Stomach smooth muscle (tissue), 2 donors: ENCODE results near the gene ADH5.
"Not testable (repeated sequence)": the region's sequence is repeated elsewhere in the genome, so short reads cannot be mapped to it uniquely, and the experiment has no call there.

Source experiments
- H3K27ac ChIP-seq: one replicate; pipeline ENCODE4 v1.7.0; 2013; ENCODE audit warnings: mild to moderate bottlenecking, low read length, inconsistent platforms
- H3K27me3 ChIP-seq, 2 donors: one replicate each; pipeline ENCODE4 v1.7.0; 2013; ENCODE audit warnings: low read length in 2 of 2; ENCODE audit not compliant: insufficient read depth in 2 of 2, control insufficient read depth in 1 of 2
- H3K36me3 ChIP-seq, 2 donors: one replicate each; pipeline ENCODE4 v1.7.0; 2013; ENCODE audit warnings: low read length in 2 of 2; ENCODE audit not compliant: control insufficient read depth in 2 of 2, insufficient read depth in 2 of 2
- H3K4me1 ChIP-seq: one replicate; pipeline ENCODE4 v1.7.0; 2013; ENCODE audit warnings: low read length; ENCODE audit not compliant: control insufficient read depth, insufficient read depth
- H3K4me3 ChIP-seq, 2 donors: one replicate each; pipeline ENCODE4 v1.7.0; 2013; ENCODE audit warnings: low read length in 2 of 2
- H3K9ac ChIP-seq, 2 donors: one replicate each; pipeline ENCODE4 v1.7.0; 2013; ENCODE audit warnings: low read length in 2 of 2, mild to moderate bottlenecking in 1 of 2
- H3K9me3 ChIP-seq, 2 donors: one replicate each; pipeline ENCODE4 v1.7.0; 2013; ENCODE audit warnings: low read length in 2 of 2; ENCODE audit not compliant: control insufficient read depth in 2 of 2
- donor health status: healthy.
- donor health status: Pancreatic carcinoma.

ADH5 gene

DNA sequence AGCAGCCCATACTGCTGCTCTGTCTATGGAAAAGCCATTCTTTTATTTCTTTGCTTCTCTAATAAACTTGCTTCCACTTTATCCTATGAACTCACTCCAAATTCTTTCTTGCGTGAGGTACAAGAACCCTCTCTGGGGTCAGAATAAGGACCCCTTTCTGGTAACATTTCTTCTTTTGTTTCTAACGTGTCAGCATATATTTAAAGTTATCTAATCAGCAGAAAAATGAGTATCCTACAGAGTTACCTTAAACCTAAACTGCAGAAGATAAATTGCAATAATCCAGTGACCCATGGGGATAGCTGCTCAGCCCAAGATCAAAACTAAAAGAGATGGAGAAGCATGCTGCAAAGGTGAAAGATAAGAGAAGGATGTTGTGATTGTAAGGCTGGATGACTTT is 4.0 kb downstream of the ADH5 start:
- Histone ChIP-seq H3K27ac (no peak overlapping the region), H3K36me3 (peaks cover 34 to 37% of the 10 kb centered on the region in 2 donors), H3K4me3 (no peak overlapping the region), H3K9ac (no peak overlapping the region), H3K4me1 (peaks cover 8% of the 10 kb centered on the region), H3K27me3 (no peaks in the 10 kb centered on the region), H3K9me3 (no peaks in the 10 kb centered on the region)

DNA sequence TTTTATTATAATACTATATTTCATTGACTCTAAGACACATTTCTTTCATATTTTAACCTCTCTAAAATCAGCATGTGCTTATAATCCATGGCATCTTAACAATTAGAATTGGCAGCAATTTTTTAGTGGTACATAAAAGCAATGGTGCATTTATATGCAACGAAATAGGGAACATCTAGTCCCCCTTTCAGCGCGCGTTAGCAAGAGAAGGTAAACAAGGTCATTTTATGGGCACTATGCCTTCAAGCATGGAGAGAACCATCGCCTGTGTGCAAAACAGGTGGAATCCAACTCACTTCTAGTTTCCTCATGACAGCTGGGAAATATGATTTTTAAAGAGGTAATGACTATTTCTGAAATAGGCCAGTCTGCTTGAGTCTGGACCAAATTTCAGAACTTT is 6.4 kb downstream of the ADH5 start:
- H3K36me3 ChIP-seq: peaks cover 45 to 47% of the 10 kb centered on the region in 2 donors
- H3K4me1 ChIP-seq: peaks cover 2% of the 10 kb centered on the region
- no peak overlapping the region for H3K9ac ChIP-seq
- H3K9me3 ChIP-seq: no peaks in the 10 kb centered on the region
- no peak overlapping the region for H3K27ac ChIP-seq
- no peak overlapping the region for H3K4me3 ChIP-seq
- H3K27me3 ChIP-seq: no peaks in the 10 kb centered on the region

DNA sequence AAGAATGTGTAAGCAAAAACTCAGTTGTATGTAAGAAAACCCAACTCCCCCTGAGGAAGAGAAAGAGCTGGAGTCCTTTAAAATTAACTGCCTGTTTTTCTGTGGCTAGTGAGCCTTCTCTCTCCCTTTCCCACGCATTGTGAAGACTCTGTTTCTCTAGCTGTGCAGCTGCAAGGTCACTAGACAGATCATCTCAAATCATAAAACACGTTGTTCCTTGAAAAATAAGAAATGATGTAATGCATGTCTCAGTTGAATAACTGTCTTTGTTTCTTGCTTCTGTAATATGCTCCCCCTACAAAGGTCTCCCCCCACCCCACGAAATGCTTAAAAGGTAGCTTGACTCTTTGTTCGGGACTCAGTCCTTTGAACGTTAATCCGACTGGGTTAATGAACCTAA is 7.7 kb downstream of the ADH5 start:
- H3K27me3 ChIP-seq, H3K9me3 ChIP-seq, H3K4me1 ChIP-seq, H3K4me3 ChIP-seq, H3K27ac ChIP-seq, H3K9ac ChIP-seq: not testable (repeated sequence)
- peaks cover 50 to 57% of the 10 kb centered on the region in 2 donors for H3K36me3 ChIP-seq

DNA sequence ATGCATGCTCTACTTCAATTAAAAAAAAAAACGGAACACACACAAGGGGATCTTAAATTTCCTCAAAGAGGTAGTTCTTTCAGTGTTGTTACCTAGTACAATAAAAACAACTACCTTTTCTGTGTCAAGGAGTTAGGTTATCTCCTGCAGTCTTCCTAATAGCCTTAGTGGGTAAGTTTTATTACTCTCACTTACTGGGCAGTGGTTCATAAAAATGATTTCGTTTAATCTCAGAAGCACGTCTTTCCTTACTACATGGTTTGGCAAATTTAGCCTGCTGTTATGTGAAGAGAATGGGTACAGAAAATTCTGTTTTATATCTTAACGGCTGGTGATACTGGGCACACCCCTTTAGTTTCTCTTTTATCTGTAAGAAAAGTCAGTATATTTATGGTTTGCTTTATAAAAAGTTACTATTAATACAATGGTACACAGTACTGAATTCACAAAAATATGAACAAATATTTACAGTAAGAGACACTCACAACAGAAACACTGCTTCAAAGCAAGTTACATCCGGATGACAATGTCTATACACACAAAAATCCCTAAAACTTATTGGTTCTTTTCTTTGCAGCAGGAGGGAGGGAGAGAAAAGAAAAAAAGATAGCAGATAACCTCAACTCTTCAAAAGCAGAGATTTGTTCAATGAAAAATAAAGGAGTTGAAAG is 8.8 kb downstream of the ADH5 start:
- H3K4me3 ChIP-seq: no peak overlapping the region
- H3K36me3 ChIP-seq: peaks cover 52 to 60% of the 10 kb centered on the region in 2 donors
- H3K27me3 ChIP-seq: no peaks in the 10 kb centered on the region
- H3K27ac ChIP-seq: no peak overlapping the region
- no peaks in the 10 kb centered on the region for H3K9me3 ChIP-seq
- H3K9ac ChIP-seq: no peak overlapping the region
- H3K4me1 ChIP-seq: no peaks in the 10 kb centered on the region

DNA sequence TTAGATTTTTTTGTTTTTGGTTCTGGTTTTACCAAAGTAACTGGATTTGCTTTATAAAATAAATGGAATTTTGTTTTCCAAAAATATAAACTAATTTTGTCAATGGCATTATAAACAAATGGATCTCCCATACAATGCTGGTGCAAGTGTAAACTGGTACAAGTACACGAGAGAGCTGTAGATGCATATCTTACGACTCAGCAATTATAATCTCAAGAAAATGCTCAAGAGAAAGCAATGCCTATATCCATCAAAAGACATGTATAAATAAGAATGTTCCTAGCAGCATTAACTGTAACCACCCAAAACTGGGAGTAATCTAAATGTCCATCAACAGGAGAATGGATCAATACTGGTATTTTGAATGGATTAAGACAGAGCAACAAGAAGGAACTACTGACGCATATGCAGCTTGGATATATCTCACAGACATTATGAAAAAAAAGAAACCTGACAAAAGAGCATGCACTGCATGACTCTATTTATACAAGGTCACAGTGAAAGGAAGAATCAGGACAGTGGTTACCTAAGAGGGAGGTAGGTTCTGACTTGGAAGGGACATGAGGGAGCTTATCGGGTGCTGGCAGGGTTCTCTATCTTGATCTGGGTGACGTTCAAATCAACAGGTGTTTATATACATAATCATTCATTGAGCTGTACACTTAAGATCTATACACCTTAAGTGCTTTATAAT is 9.5 kb downstream of the ADH5 start:
- no peak overlapping the region for H3K27ac ChIP-seq
- no peaks in the 10 kb centered on the region for H3K9me3 ChIP-seq
- peaks cover 54 to 59% of the 10 kb centered on the region in 2 donors for H3K36me3 ChIP-seq
- H3K27me3 ChIP-seq: no peaks in the 10 kb centered on the region
- H3K9ac ChIP-seq: no peak overlapping the region
- H3K4me3 ChIP-seq: no peak overlapping the region
- H3K4me1 ChIP-seq: no peaks in the 10 kb centered on the region

DNA sequence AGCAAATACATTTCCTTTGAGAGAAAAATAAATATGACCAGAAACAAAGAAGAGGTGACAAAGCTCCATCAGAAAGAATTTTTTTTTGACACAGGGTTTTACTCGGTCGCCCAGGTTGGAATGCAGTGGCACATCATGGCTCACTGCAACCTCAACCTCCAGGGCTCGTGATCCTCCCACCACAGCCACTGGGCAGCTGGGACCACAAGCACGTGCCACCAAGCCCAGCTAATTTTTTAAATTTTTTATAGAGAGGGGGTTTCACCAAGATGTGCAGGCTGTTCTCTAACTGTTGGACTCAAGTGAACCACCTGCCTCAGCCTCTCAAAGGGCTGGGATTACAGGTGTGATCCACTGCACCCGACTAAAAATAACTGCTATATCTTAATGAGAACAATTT is 10.3 kb downstream of the ADH5 start:
- Histone ChIP-seq H3K36me3 (peaks cover 54 to 59% of the 10 kb centered on the region in 2 donors), H3K9ac (no peak overlapping the region), H3K4me3 (no peak overlapping the region), H3K4me1 (no peaks in the 10 kb centered on the region), H3K9me3 (no peaks in the 10 kb centered on the region), H3K27ac (no peak overlapping the region), H3K27me3 (no peaks in the 10 kb centered on the region)

DNA sequence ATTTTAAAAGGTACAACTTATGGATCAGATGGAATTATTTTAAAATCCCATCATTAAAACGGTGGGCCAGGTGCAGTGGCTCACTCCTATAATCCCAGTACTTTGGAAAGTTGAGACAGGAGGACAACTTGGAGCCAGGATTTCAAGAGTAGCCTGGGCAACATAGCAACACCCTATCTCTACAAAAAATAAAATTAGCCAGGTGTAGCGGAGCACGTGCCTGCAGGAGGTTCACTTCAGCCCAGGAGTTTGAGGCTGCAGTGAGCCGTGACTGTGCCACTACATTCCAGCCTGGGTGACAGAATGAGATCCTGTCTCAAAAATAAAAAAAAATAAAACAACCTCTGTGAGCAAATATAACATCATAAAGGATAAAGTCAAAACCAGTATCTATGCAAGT is 11.4 kb downstream of the ADH5 start:
- H3K27ac ChIP-seq: no peak overlapping the region
- no peak overlapping the region for H3K9ac ChIP-seq
- H3K4me3 ChIP-seq: no peak overlapping the region
- no peaks in the 10 kb centered on the region for H3K9me3 ChIP-seq
- H3K36me3 ChIP-seq: peaks cover 50 to 62% of the 10 kb centered on the region in 2 donors
- no peaks in the 10 kb centered on the region for H3K4me1 ChIP-seq
- H3K27me3 ChIP-seq: no peaks in the 10 kb centered on the region

DNA sequence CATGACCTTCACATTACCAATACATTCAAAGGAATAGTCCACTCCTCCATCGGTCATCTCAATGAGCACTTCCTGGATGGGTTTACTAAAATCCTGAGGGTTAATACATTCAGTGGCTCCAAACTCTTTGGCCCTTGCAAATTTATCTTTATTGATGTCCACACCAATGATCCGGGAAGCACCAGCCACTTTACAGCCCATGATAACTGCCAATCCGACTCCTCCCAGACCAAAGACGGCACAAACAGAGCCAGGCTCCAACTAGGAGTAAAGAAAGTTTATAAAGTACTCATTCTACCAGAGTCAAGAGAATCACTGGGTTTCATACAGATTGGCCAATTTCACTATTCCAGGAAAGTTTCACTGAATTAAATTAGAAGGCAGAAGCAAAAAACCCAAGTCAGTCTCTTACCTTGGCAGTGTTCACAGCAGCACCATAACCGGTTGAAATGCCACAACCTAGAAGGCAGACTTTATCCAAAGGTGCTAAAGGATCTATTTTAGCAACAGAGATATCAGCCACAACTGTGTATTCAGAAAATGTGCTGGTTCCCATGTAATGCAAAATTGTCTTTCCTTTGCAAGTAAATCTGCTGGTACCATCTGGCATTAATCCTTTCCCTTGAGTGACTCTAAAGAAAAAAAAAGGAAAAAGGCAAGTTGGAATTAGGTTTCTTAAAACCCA is 12.2 kb downstream of the ADH5 start:
- Histone ChIP-seq H3K9me3 (no peaks in the 10 kb centered on the region), H3K4me3 (no peak overlapping the region), H3K4me1 (no peaks in the 10 kb centered on the region), H3K9ac (no peak overlapping the region), H3K36me3 (peaks cover 43 to 57% of the 10 kb centered on the region in 2 donors), H3K27ac (no peak overlapping the region), H3K27me3 (no peaks in the 10 kb centered on the region)

DNA sequence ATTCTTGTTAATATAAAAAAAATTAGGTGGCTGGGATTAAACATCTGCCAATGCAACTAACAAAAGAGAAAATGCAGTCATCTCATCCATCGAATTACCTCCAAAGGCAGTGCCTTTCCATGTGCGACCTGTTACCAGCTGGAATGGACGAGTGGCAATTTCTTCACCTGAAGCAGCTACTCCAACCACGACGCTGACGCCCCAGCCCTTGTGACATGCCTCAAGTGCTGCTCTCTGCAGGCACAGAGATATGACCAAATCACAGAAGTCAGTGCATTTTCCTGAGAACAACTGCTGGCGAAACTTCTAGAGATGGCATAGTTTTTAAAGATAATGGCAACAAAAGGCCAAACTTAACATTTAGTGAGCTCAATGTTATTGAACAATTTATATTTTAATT is 13.8 kb downstream of the ADH5 start:
- no peaks in the 10 kb centered on the region for H3K27me3 ChIP-seq
- H3K4me1 ChIP-seq: no peaks in the 10 kb centered on the region
- H3K36me3 ChIP-seq: peaks cover 29 to 51% of the 10 kb centered on the region in 2 donors
- H3K9ac ChIP-seq: no peak overlapping the region
- H3K27ac ChIP-seq: no peak overlapping the region
- H3K9me3 ChIP-seq: no peaks in the 10 kb centered on the region
- no peak overlapping the region for H3K4me3 ChIP-seq

DNA sequence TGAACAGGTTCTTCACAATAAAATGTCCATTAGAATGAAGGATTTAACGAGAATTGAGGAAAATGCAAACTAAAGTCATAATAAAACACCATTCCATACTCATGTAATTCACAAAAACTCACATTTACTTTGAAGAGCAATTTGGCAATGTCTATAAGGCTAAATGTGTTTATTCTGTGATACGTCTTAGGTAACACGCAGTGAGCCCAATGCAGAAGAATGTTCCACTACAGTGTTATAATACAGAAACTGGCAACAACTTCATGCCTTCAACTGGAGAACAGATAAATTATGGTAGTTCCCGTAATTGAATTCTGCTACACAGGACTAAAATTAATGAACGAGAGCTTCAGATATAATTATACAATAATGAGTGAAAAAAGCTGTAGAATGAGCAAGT is 17.4 kb downstream of the ADH5 start:
- Histone ChIP-seq H3K36me3 (peaks cover 16 to 31% of the 10 kb centered on the region in 2 donors), H3K9me3 (no peaks in the 10 kb centered on the region), H3K27me3 (no peaks in the 10 kb centered on the region), H3K4me3 (no peak overlapping the region), H3K4me1 (no peaks in the 10 kb centered on the region), H3K9ac (no peak overlapping the region), H3K27ac (no peak overlapping the region)

DNA sequence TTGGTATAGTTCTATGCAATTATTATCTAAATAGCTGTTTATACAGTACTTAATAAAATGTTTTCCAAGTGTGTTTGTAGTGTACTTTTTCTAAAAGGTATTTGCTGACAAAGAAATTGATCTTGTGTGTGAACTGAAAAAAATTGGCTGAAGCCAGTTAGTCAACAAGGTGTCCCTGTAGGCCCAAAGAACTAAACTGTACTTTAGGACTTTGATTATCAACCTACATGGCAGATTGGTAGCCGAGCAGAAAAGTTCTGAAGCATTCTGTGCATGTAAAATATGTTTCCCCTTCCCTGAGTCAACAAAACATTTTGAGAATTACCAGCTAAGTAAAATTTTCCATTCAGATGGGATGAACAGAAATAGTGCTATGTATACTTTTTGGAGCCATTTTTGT is 21.0 kb downstream of the ADH5 start:
- Histone ChIP-seq H3K4me1 (no peaks in the 10 kb centered on the region), H3K36me3 (peaks cover 2 to 10% of the 10 kb centered on the region in 2 donors), H3K27ac (no peak overlapping the region), H3K9me3 (no peaks in the 10 kb centered on the region), H3K27me3 (no peaks in the 10 kb centered on the region), H3K9ac (no peak overlapping the region), H3K4me3 (no peak overlapping the region)
